Measurements from ENCODE around the gene SERPINB2.

The SERPINB2 gene

DNA sequence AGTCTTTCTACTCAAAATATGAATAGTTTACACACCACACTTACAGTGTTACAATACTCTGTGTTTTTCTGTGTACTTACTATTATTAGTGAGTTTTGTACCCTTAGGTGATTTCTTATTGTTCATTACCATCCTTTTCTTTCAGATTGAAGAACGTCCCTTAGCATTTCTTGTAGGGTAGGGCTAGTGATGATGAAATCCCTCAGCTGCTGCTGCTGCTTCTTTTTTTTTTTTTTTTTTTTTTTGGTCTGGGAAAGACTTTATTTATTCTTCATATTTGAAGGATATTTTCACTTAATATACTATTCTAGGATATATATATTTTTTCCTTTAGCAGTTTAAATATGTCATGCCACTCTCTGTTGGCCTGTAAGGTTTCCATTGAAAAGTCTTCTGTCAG is 29.0 kb upstream of the SERPINB2 start:
- H3K4me3 ChIP-seq (ENCODE audit: control insufficient read depth, low read depth, low read length), result no peak overlapping the region
- no peak for DNase-seq (ENCODE audit: low read depth)
- TF ChIP-seq, protein P1, sequence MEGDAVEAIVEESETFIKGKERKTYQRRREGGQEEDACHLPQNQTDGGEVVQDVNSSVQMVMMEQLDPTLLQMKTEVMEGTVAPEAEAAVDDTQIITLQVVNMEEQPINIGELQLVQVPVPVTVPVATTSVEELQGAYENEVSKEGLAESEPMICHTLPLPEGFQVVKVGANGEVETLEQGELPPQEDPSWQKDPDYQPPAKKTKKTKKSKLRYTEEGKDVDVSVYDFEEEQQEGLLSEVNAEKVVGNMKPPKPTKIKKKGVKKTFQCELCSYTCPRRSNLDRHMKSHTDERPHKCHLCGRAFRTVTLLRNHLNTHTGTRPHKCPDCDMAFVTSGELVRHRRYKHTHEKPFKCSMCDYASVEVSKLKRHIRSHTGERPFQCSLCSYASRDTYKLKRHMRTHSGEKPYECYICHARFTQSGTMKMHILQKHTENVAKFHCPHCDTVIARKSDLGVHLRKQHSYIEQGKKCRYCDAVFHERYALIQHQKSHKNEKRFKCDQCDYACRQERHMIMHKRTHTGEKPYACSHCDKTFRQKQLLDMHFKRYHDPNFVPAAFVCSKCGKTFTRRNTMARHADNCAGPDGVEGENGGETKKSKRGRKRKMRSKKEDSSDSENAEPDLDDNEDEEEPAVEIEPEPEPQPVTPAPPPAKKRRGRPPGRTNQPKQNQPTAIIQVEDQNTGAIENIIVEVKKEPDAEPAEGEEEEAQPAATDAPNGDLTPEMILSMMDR (conservative IDR thresholded peaks at IDR 0.05; ENCODE audit: control insufficient read depth, insufficient read depth, low read depth, low read length), result no peak

DNA sequence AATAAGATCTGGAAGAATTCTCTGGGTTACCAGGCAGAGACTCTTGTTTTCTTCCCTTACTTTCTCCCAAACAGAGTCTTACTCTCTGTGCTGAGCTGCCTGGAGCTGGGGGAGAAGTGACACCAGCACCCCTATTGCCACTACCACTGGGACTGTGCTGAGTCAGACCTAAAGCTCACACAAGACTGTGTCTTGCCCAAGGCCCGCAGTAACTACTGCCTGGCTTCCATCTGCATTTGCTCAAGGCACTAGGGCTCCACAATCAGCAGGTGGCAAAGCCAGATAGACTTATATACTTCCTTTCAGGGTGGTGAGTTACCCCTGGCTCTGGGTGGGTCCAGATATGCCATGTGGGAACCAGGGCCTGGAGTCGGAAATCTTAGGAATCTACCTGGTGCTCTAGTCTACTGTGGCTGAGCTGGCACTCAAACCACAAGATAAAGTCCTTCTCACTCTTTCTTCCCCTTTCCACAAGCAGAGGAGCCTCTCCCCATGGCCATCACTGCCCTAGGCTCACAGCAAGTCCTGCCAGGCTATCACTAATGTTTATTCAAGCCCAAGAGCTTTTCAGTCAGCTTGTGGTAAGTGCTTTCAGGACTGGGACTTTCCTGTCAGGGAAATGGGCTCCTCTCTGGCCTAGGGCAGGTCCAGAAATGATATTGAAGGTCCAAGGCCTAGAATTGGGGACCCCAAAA is 27.6 kb upstream of the SERPINB2 start:
- no peak overlapping the region for H3K4me3 ChIP-seq (ENCODE audit: control insufficient read depth, low read depth, low read length)
- no peak for DNase-seq (ENCODE audit: low read depth)
- TF ChIP-seq, protein P1 (conservative IDR thresholded peaks at IDR 0.05; ENCODE audit: control insufficient read depth, insufficient read depth, low read depth, low read length), result no peak

DNA sequence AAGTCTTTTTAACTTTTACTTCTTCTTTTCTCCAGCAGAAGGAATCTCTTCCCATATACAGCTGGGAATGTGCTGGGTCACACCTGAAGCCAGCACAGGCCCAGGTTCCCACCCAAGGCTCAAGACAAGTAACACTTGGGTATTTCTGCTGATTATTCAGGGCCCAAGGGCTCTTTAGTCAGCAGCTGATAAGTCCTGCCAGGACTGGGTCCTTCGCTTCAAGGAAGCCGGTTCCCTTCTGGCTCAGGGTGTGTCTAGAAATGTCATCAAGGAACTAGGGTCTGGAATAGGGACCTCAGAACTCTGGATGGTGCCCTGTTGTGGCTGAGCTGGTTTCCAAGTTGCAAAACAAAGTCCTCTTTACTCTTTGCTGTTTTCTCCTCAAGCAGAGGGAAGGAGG is 27.0 kb upstream of the SERPINB2 start:
- TF ChIP-seq, protein P1 (conservative IDR thresholded peaks at IDR 0.05; ENCODE audit: control insufficient read depth, insufficient read depth, low read depth, low read length), result no peak
- no peak overlapping the region for H3K4me3 ChIP-seq (ENCODE audit: control insufficient read depth, low read depth, low read length)
- no peak for DNase-seq (ENCODE audit: low read depth)

- TF ChIP-seq, protein P1 (conservative IDR thresholded peaks at IDR 0.05; ENCODE audit: control insufficient read depth, insufficient read depth, low read depth, low read length), result no peak
- no peak overlapping the region for H3K4me3 ChIP-seq (ENCODE audit: control insufficient read depth, low read depth, low read length)
- DNase-seq (ENCODE audit: low read depth), result no peak
Observed at GRCh38 chr18:63867368-63868125, 20.0 kb upstream of the SERPINB2 start.

DNA sequence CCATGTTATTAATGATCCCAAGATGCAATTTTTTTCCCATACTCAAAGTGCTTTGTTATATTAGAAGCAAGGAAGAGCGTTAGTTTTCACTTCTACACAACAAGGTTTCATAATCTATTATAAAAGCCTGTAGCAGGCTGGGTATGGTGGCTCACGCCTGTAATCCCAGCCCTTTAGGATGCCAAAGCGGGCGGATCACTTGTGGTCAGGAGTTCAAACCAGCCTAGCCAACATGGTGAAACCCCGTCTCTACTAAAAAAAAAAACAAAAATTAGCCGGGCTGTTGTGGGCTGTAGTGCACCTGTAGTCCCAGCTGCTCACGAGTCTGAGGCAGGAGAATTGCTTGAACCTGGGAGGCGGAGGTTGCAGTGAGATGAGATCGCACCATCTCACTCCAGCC is 19.0 kb upstream of the SERPINB2 start:
- no peak for DNase-seq (ENCODE audit: low read depth)
- no peak overlapping the region for H3K4me3 ChIP-seq (ENCODE audit: control insufficient read depth, low read depth, low read length)
- TF ChIP-seq, protein P1 (conservative IDR thresholded peaks at IDR 0.05; ENCODE audit: control insufficient read depth, insufficient read depth, low read depth, low read length), result no peak

DNA sequence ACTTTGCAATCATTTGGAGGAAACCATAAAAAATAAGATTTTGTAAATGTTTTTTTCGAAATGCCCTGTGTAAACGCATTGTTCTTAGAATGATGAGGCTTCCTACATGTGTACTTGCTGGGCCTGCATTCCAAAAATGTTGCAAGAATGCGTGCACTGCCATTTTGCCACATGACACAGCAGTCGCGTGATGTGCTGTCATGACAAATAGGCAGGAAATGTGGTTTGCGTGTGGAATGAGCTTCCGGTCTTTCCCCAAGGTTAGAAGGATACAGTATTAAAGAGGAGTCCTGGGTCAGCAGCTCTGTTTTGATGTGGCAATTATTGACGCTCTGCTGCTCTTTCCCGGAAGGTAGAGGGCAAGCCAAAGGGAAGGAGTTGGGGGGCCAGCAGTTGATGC is 18.1 kb upstream of the SERPINB2 start:
- no peak overlapping the region for H3K4me3 ChIP-seq (ENCODE audit: control insufficient read depth, low read depth, low read length)
- TF ChIP-seq, protein P1 (conservative IDR thresholded peaks at IDR 0.05; ENCODE audit: control insufficient read depth, insufficient read depth, low read depth, low read length), result no peak
- DNase-seq (ENCODE audit: low read depth), result peak; percentile 78
